Muscle layer of duodenum (tissue), 2 donors: ENCODE data around the gene FBXO24.
A peak's percentile ranks its signal among the peaks of the same experiment; 100 is the strongest.

Experiments used
- H3K27ac ChIP-seq: one replicate; pipeline ENCODE4 v1.7.0; 2013; ENCODE audit warnings: mild to moderate bottlenecking, low read length
- H3K27me3 ChIP-seq: one replicate; pipeline ENCODE4 v1.7.0; 2013; ENCODE audit warnings: low read depth, mild to moderate bottlenecking, control low read depth, low read length
- H3K36me3 ChIP-seq, 2 donors: one replicate each; pipeline ENCODE4 v1.7.0; 2013; ENCODE audit warnings: low read length in 2 of 2, control low read depth in 1 of 2, mild to moderate bottlenecking in 1 of 2; ENCODE audit not compliant: insufficient read depth in 2 of 2, control insufficient read depth in 1 of 2
- H3K4me1 ChIP-seq, 2 donors: one replicate each; pipeline ENCODE4 v1.7.0; 2013; ENCODE audit warnings: low read length in 2 of 2, mild to moderate bottlenecking in 2 of 2, control low read depth in 1 of 2, moderate library complexity in 1 of 2; ENCODE audit not compliant: insufficient read depth in 2 of 2, control insufficient read depth in 1 of 2
- H3K4me3 ChIP-seq, 2 donors: one replicate each; pipeline ENCODE4 v1.7.0; 2013; ENCODE audit warnings: low read length in 2 of 2, low read depth in 1 of 2, mild to moderate bottlenecking in 1 of 2
- H3K9me3 ChIP-seq, 2 donors: one replicate each; pipeline ENCODE4 v1.7.0; 2013; ENCODE audit warnings: low read length in 2 of 2, control low read depth in 1 of 2, mild to moderate bottlenecking in 1 of 2; ENCODE audit not compliant: control insufficient read depth in 1 of 2
- donor health status: healthy.

FBXO24 gene

DNA sequence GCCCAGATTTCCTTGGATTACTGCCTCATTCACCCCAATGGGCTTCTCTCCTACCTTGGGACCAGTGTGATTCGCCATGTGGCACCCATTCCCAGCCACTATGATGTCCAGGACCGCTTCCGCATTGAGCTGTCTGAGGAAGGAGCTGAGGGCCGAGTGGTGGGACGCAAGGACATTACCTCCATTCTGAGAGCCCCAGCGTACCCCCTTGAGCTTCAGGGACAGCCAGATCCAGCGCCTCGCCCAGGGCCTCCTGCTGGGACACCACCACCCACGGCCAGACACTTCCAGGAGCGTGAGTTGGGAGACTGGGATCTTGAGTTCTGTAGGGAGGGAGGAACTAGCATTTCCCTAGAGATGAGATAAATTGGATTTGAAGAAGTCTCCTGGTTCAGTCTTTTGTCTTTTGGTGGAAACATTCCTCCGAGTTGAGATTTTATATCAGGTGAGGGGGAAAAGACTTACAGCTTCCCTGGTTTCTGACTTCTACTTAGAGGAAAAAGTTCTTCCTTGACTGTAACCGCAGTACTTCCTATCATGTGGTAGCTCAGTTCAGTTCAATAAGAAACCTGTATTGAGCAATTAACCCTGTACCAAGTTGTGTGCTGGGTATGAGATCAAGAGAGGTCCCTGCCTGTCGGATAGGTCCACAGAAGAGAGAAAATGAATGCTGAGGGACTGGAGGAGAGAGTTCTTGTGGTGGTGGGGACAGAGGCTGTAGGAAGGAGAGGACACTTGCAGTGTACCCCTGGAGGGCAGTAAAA lies 27.5 kb downstream of the FBXO24 start:
- H3K9me3 ChIP-seq, result no peaks in the 10 kb centered on the region
- no peak overlapping the region for H3K27ac ChIP-seq
- H3K4me1 ChIP-seq, result peaks cover 0 to 13% of the 10 kb centered on the region in 2 donors
- H3K27me3 ChIP-seq, result no peaks in the 10 kb centered on the region
- peak overlapping the region; percentile 64 to 88 for H3K4me3 ChIP-seq
- H3K36me3 ChIP-seq, result peaks cover 0 to 3% of the 10 kb centered on the region in 2 donors

DNA sequence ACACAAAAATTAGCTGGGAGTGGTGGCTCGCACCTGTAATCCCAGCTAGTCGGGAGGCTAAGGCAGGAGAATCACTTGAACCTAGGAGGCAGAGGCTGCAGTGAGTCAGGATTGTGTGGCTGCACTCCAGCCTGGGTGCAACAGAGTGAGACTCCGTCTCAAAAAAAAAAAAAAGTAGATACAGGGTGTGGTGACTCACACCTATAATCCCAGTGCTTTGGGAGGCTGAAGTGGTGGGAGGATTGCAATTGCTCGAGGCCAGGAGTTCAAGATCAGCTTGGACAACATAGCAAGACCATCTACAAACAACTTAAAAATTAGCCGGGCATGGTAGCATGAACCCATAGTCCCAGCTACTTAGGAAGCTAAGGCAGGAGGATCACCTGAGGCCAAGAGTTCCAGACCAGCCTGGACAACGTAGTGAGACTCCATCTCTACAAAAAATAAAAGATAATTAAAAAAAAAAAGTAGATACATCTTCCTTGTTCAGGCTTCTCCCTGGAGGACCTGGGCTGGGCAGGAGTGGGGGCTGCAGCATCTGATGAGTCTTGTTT lies 28.3 kb downstream of the FBXO24 start:
- Histone ChIP-seq H3K4me3 (no peak overlapping the region), H3K27me3 (no peaks in the 10 kb centered on the region), H3K4me1 (peaks cover 0 to 13% of the 10 kb centered on the region in 2 donors), H3K9me3 (no peaks in the 10 kb centered on the region), H3K36me3 (peaks cover 0 to 3% of the 10 kb centered on the region in 2 donors), H3K27ac (no peak overlapping the region)

DNA sequence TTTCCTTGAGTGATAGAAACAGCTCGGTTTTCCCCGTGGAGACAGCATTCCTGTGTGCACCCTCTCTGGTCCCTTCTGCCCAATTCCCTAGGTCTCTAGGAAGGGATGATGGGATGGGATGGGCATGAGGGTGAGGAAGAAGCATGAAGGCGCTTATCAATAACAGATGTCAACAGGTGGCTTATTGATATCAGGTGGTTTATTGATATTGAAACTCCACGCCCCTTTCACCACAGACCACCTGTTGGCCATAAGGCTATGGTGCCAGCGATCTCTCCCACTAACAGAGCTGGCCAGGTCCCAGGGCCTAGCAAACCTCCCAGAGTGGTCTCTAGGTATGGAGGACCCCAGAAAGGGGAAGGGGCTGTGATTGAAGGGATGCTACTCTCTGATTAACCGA lies 34.1 kb downstream of the FBXO24 start:
- no peaks in the 10 kb centered on the region for H3K9me3 ChIP-seq
- H3K4me3 ChIP-seq, result no peak overlapping the region
- H3K27ac ChIP-seq, result no peak overlapping the region
- no peaks in the 10 kb centered on the region for H3K4me1 ChIP-seq
- peaks cover 0 to 3% of the 10 kb centered on the region in 2 donors for H3K36me3 ChIP-seq
- H3K27me3 ChIP-seq, result no peaks in the 10 kb centered on the region

DNA sequence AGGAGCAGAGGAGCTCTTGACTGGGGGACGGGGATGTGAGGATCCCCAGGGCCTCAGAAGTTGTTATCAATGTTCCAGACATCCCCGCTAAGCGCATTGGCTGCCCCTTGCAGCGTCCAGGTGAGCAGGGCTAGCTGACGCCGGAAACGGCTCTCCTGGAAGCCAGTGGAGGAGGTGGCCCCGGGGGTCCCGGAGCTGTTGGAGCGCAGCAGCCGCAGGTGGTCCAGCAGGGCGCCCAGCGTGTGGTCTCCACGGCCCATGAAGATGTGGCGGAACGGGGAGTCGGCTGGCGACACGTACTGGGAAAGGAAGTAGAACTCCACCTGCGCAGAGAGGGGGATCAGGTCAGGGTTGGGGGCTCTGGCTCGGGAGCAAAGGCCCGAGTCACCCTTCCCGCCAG lies 34.7 kb downstream of the FBXO24 start:
- Histone ChIP-seq H3K4me3 (no peak overlapping the region), H3K27ac (no peak overlapping the region), H3K9me3 (no peaks in the 10 kb centered on the region), H3K36me3 (peaks cover 0 to 3% of the 10 kb centered on the region in 2 donors), H3K4me1 (no peaks in the 10 kb centered on the region), H3K27me3 (no peaks in the 10 kb centered on the region)

DNA sequence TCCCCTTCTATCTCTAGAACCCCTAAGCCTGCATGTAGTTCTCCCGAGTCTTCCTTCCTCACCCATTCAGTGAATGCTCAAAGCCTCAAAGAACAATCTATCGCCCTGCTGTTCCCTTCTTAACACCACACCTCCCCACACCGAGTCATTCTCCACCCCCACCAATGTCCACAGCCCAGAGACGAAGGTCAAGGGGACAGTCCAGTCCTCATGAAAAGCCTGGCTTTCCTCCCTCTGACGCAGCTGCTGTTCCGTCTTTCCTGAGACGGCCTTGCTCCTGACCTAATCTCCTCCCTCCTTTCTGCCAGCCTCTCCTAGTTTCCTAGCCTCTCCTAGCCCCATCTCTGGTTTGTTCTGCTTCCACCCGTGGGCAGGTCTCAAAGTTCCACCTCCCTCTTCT lies 35.4 kb downstream of the FBXO24 start:
- H3K9me3 ChIP-seq, result no peaks in the 10 kb centered on the region
- peaks cover 0 to 2% of the 10 kb centered on the region in 2 donors for H3K36me3 ChIP-seq
- H3K27me3 ChIP-seq, result no peaks in the 10 kb centered on the region
- H3K4me1 ChIP-seq, result peaks cover 0 to 3% of the 10 kb centered on the region in 2 donors
- H3K27ac ChIP-seq, result no peak overlapping the region
- H3K4me3 ChIP-seq, result no peak overlapping the region

DNA sequence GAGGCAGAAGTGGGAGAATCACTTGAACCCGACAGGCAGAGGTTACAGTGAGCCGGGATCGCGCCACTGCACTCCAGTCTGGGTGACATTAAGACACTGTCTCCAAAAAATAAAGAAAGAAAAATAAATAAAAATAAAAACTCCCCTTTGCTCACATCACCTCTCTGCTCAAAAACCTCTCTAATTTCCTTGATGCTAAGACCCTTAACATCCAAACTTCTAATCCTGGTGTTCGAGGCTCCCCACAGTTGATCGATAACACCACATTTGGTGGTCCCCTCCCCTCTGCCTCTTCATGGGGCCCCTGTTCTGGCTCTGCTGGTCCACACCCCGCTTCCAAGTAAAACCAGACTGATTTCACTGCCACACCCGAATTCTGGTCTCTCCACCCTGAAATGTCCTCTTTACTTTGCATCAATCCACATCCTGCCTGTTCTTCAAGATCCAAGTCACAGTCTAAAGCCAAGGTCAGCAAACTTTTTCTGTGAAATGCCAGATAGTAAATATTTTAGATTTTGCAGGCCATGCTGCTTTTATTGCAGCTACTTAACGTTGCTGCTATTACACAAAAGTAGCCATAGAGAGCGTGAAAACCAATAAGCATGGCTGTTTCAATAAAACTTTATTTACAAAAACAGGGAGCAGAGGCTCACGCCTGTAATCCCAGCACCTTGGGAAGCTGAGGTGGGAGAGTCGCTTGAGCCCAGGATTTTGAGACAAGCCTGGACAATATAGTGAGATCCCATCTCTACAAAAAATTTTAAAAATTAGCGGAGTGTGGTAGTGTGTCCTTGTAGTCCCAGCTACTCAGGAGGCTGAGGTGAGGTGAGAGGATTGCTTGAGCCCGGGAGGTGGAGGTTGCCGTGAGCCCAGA lies 38.1 kb downstream of the FBXO24 start:
- Histone ChIP-seq H3K4me3 (no peak overlapping the region), H3K27me3 (no peaks in the 10 kb centered on the region), H3K27ac (no peak overlapping the region), H3K36me3 (no peaks in the 10 kb centered on the region), H3K4me1 (peaks cover 0 to 8% of the 10 kb centered on the region in 2 donors), H3K9me3 (no peaks in the 10 kb centered on the region)

DNA sequence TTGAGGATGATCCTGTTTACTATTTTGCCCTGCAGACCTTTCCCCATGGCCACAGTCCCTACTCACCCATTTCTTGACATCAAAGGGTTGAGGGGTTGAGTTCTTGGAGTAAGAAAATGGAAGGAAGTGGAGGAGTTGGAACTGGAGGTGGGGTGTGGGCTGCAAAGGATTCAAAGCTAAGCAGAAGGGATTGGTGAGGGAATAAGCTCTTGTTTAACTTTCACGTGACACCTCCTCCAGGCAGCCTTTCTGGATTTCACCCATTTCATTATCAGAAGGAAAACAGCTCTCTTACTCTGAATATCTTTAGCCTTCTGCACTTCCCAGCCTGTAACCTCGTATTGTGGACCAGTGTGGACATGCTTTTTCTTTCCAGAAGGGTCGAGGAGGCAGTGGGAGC lies 39.9 kb downstream of the FBXO24 start:
- no peaks in the 10 kb centered on the region for H3K9me3 ChIP-seq
- peaks cover 0 to 8% of the 10 kb centered on the region in 2 donors for H3K4me1 ChIP-seq
- no peaks in the 10 kb centered on the region for H3K27me3 ChIP-seq
- H3K36me3 ChIP-seq, result no peaks in the 10 kb centered on the region
- no peak overlapping the region for H3K27ac ChIP-seq
- H3K4me3 ChIP-seq, result peak overlapping the region; percentile 9 to 46

DNA sequence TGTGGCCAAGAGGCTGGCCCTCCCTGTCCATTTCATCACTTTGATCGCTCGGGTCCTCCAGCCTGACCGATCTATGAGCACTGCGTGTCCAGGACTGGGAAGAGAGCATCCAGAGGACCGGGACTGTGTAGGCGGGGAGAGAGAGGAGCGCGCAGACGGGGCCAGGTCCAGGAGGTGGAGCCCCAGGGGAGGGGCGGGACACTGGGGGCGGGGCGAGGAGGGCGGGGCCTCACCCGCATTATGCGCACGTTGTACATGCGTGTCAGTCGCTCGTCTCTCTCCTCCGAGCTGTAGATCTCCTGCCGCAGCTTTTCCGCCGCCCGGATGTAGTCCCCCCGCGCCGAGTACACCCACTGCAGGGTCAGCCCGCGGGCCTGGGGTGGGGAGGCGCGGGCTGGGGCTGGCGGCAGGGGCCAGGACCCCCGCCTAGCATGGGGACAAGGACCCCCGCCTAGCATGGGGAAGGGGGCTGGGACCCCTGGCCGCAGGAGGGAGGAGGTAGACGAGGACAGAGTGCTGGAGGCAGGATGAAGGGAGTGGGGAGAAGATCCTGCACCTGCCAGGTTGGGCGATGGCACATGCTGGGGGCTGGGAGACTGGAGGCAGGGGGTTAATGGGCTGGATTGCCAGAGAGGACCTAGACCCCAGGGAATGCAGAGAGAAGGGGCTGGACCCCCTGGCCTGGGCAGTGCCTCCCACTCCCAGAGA lies 40.6 kb downstream of the FBXO24 start:
- H3K36me3 ChIP-seq, result no peaks in the 10 kb centered on the region
- no peak overlapping the region for H3K27ac ChIP-seq
- peaks cover 0 to 8% of the 10 kb centered on the region in 2 donors for H3K4me1 ChIP-seq
- no peaks in the 10 kb centered on the region for H3K27me3 ChIP-seq
- H3K4me3 ChIP-seq, result peak overlapping the region; percentile 9 to 46
- no peaks in the 10 kb centered on the region for H3K9me3 ChIP-seq

DNA sequence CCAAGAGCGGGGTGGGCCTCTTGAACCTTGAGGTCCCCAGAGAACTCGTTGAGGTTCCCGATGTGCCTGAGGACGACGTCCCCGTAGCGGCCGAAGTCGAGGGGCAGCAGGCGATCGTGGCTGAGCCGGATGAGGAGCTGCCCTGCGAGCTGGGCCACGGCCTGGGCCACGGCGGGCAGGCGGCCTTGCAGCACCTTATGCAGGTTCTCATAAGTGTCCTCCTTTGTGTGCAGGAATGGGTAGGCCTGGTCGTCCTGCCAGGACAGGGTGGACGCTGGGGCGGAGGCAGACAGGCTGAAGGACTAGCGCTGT lies 41.1 kb downstream of the FBXO24 start:
- H3K4me3 ChIP-seq, result no peak overlapping the region
- H3K27me3 ChIP-seq, result no peaks in the 10 kb centered on the region
- peaks cover 0 to 8% of the 10 kb centered on the region in 2 donors for H3K4me1 ChIP-seq
- no peak overlapping the region for H3K27ac ChIP-seq
- no peaks in the 10 kb centered on the region for H3K9me3 ChIP-seq
- no peaks in the 10 kb centered on the region for H3K36me3 ChIP-seq

DNA sequence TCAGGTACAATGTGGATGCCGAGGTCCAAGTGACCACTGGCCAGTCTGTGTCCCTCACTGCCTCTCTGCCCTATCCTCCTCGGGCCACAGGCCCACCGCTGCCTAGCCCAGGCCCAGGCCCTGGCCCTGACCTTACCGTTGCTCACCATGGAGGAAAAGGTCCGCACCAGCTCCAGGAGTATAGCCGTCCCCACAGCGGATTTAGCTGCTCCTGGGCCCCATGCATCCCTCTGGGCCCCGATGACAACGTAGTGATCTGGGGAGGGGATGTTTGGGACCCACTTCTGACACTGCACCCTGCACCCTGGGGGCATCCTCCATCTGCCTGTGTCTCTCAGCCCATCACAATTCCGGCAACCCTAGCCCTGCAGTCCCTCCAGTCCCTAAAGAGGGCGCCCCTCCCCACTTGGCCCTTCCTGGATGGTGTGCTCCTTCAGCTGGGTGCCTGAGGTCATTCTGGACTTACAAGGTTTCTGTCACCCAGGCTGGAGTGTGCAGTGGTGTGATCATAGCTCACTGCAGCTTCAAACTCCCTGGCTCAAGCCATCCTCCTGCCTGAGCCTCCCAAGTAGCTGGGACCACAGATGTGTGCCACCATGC lies 43.1 kb downstream of the FBXO24 start:
- peaks cover 0 to 16% of the 10 kb centered on the region in 2 donors for H3K4me1 ChIP-seq
- no peaks in the 10 kb centered on the region for H3K27me3 ChIP-seq
- no peak overlapping the region for H3K4me3 ChIP-seq
- no peak overlapping the region for H3K27ac ChIP-seq
- H3K36me3 ChIP-seq, result no peaks in the 10 kb centered on the region
- no peaks in the 10 kb centered on the region for H3K9me3 ChIP-seq

DNA sequence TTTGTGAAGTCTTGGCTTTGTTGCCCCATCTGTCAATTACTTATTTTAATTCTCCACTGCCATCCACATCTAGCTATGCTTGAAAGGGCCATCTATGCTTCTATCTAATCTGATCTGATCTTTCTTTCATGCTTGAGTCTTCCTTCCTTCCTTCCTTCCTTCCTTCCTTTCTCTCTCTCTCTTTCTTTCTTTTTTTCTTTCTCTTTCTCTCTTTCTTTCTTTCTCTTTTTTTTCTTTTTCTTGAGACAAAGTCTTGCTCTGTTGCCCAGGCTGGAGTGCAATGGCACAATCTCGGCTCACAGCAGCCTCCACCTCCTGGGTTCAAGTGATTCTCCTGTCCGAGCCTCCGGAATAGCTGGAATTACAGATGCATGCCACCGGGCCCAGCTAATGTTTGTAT lies 43.9 kb downstream of the FBXO24 start:
- H3K36me3 ChIP-seq, result no peaks in the 10 kb centered on the region
- no peak overlapping the region for H3K27ac ChIP-seq
- no peak overlapping the region for H3K4me3 ChIP-seq
- H3K4me1 ChIP-seq, result peaks cover 0 to 16% of the 10 kb centered on the region in 2 donors
- no peaks in the 10 kb centered on the region for H3K9me3 ChIP-seq
- H3K27me3 ChIP-seq, result no peaks in the 10 kb centered on the region
